Body of pancreas (tissue), 4 donors: ENCODE results near the gene FAM20B. TPM values are rescaled to one million over a fixed set of nuclear protein-coding genes. Genes with fewer than 3 reads are reported as not detected.

ENCODE experiments used
- ATAC-seq: fragments of 150-250 bp; one replicate; pipeline ENCODE4 v1.9.1; 2016
- DNase-seq, 4 donors: peaks; one replicate each; pipeline ENCODE4 v3.0.0-alpha.2; 2019
- H3K27ac ChIP-seq, 4 donors: fragments of 200-600 bp; sonication (generic); 1 replicate in 3 of 4; 2 replicates in 1 of 4; pipeline versions ENCODE4 v1.5.1 to v1.6.1; 2016 to 2019; ENCODE audit warnings: mild to moderate bottlenecking in 1 of 4, mixed read lengths in 1 of 4, moderate library complexity in 1 of 4
- H3K27me3 ChIP-seq, 2 donors: fragments of 200-600 bp; sonication (generic); one replicate each; pipeline ENCODE4 v1.6.0; 2016; ENCODE audit warnings: mild to moderate bottlenecking in 1 of 2
- H3K36me3 ChIP-seq, 2 donors: fragments of 200-600 bp; sonication (generic); replicated peaks in 1 of 2; 2 replicates each; pipeline ENCODE4 v1.5.1; 2016; ENCODE audit warnings: low read depth in 2 of 2; ENCODE audit not compliant: insufficient read depth in 1 of 2
- H3K4me1 ChIP-seq: fragments of 200-600 bp; sonication (generic); one replicate; pipeline ENCODE4 v1.6.0; 2016
- H3K4me3 ChIP-seq, 2 donors: fragments of 200-600 bp; sonication (generic); 1 replicate in 1 of 2; 2 replicates in 1 of 2; pipeline ENCODE4 v1.5.1; 2016 to 2019
- H3K9me3 ChIP-seq, 3 donors: fragments of 200-600 bp; sonication (generic); 1 replicate in 2 of 3; 2 replicates in 1 of 3; pipeline ENCODE4 v1.5.1; 2016
- POLR2A ChIP-seq, 3 donors: fragments of 450-650 bp; IDR thresholded peaks; one replicate each; pipeline ENCODE4 v1.6.1; 2016; ENCODE audit warnings: antibody characterized with exemption in 3 of 3, mild to moderate bottlenecking in 2 of 3
- WGBS, 2 donors: methylation state at CpG; one replicate each; pipeline ENCODE4 v1.1.5; 2017; 5-methylcytosine and 5-hydroxymethylcytosine counted together
- intact Hi-C: fragments of 100-400 bp; cut with DNase I; formaldehyde crosslinking; loops from one replicate; pipeline ENCODE4 v1.15.1; 2023
- total RNA-seq, 2 donors: library from RNA; depleted of rRNA; stranded (reverse); fragments of >200 nt; gene quantifications; one replicate each; pipeline ENCODE4 v1.1.0, GENCODE V29; 2016
- TF ChIP-seq, protein P1 (sequence below), 7 experiments: fragments of 450-650 bp in 4 of 7; fragments of 200-600 bp in 3 of 7; sonication (generic) in 3 of 7; IDR thresholded peaks; one replicate each; pipeline ENCODE4 v1.5.1; 2016 to 2019; ENCODE audit warnings: antibody characterized with exemption in 7 of 7

The FAM20B gene
- total RNA-seq, 2 donors from 2014 or later: 11.4 to 11.9 TPM

DNA sequence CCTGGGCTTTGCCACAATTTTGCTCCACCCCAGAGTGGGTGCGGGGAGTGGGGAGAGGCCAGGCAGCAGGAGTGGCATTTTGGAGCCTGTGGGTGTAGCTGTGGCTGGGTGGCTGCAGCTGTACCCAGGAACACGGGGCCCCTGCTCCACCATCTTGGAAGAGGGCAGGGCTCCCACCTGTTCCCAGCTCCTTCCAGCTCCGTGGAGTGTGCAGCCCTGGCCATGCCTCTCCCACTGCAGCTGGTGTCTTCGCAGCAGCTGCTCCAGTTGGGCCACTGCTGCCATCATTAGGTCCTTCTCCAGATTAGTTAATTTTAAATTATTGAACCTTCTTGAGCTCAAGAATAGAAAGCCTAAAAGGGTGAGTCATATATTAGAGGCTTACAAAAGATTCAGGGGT is 17.6 kb downstream of the FAM20B start:
- no peak for ATAC-seq
- no peak overlapping the region for H3K27ac ChIP-seq
- no peak overlapping the region for H3K4me3 ChIP-seq
- 87 to 96% methylated on average over 3 to 4 of the region's 4 CpGs for WGBS, 2 donors
- intact Hi-C loops: no loop called here
- H3K9me3 ChIP-seq: no peaks in the 10 kb centered on the region
- no peaks in the 10 kb centered on the region for H3K36me3 ChIP-seq
- TF ChIP-seq, protein P1, sequence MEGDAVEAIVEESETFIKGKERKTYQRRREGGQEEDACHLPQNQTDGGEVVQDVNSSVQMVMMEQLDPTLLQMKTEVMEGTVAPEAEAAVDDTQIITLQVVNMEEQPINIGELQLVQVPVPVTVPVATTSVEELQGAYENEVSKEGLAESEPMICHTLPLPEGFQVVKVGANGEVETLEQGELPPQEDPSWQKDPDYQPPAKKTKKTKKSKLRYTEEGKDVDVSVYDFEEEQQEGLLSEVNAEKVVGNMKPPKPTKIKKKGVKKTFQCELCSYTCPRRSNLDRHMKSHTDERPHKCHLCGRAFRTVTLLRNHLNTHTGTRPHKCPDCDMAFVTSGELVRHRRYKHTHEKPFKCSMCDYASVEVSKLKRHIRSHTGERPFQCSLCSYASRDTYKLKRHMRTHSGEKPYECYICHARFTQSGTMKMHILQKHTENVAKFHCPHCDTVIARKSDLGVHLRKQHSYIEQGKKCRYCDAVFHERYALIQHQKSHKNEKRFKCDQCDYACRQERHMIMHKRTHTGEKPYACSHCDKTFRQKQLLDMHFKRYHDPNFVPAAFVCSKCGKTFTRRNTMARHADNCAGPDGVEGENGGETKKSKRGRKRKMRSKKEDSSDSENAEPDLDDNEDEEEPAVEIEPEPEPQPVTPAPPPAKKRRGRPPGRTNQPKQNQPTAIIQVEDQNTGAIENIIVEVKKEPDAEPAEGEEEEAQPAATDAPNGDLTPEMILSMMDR (IDR thresholded peaks at IDR 0.05): no peak
- TF ChIP-seq POLR2A (IDR thresholded peaks at IDR 0.05): no peak
- H3K27me3 ChIP-seq: no peaks in the 10 kb centered on the region
- DNase-seq: no peak
- no peaks in the 10 kb centered on the region for H3K4me1 ChIP-seq

DNA sequence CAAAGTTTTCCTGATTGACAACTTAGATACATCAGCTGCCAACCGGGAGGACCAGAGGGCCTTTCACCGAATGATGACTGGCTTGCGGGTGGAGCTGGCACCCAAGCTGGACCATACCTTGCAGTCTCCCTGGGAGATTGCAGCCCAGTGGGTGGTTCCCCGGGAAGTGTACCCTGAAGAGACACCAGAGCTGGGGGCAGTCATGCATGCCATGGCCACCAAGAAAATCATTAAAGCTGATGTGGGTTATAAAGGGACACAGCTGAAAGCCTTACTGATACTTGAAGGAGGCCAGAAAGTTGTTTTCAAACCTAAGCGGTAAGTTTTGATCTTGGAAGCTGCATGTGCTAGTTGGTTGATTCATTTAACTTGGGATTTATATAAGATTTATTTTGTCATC is 18.2 kb downstream of the FAM20B start:
- Histone ChIP-seq H3K36me3 (no peaks in the 10 kb centered on the region), H3K4me1 (no peaks in the 10 kb centered on the region), H3K9me3 (no peaks in the 10 kb centered on the region), H3K4me3 (no peak overlapping the region), H3K27ac (no peak overlapping the region), H3K27me3 (no peaks in the 10 kb centered on the region)
- no peak for DNase-seq
- ATAC-seq: no peak
- 91 to 94% methylated on average over 4 to 5 of the region's 5 CpGs for WGBS, 2 donors
- intact Hi-C loops: no loop called here
- TF ChIP-seq, protein P1 (IDR thresholded peaks at IDR 0.05): no peak
- TF ChIP-seq POLR2A (IDR thresholded peaks at IDR 0.05): no peak

- no peaks in the 10 kb centered on the region for H3K9me3 ChIP-seq
- intact Hi-C loops: no loop called here
Measured at GRCh38 chr1:179046808-179047635, 21.3 kb downstream of the FAM20B start.

DNA sequence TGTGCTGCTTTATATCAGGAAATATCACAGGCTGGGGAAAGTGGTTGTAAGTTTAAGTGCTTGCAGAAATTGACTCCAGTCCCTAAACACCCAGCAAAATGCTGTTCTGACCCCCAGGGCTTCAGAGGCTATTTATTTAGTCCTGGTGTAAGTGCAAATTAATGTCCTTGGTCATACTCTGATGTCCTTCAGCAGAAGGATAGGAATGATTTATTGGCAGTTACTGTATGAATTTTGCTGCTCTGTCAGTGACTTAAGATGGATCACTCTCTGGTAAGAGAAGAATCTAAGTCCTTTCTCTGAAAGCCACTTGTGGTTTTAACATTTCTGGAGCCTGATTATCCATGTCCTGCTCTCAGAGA is 21.9 kb downstream of the FAM20B start:
- TF ChIP-seq, protein P1 (IDR thresholded peaks at IDR 0.05): no peak
- Histone ChIP-seq H3K27ac (no peak overlapping the region), H3K4me3 (no peak overlapping the region), H3K9me3 (no peaks in the 10 kb centered on the region), H3K36me3 (no peaks in the 10 kb centered on the region), H3K27me3 (no peaks in the 10 kb centered on the region), H3K4me1 (no peaks in the 10 kb centered on the region)
- no peak for DNase-seq
- intact Hi-C loops: no loop called here
- no peak for ATAC-seq

More at GRCh38 chr1:179046808-179047635, 21.3 kb downstream of the FAM20B start:
- DNase-seq (no peak), ATAC-seq (no peak)
- no peaks in the 10 kb centered on the region for H3K36me3 ChIP-seq
- H3K27me3 ChIP-seq: no peaks in the 10 kb centered on the region
- H3K27ac ChIP-seq: no peak overlapping the region
- H3K4me3 ChIP-seq: no peak overlapping the region
- WGBS, 2 donors: 85 to 96% methylated on average over 14 of the region's 14 CpGs
- no peak for TF ChIP-seq POLR2A (IDR thresholded peaks at IDR 0.05)
- TF ChIP-seq, protein P1 (IDR thresholded peaks at IDR 0.05): no peak
- no peaks in the 10 kb centered on the region for H3K4me1 ChIP-seq
